Glutamatergic neuron (in vitro differentiated cells): ENCODE measurements around the gene INSIG1. TPM values are rescaled to one million over a fixed set of nuclear protein-coding genes. Genes with fewer than 3 reads are reported as not detected.

ENCODE experiments used
- DNase-seq: peaks from one replicate; pipeline ENCODE4 v3.0.0; 2022
- H3K27ac Mint-ChIP-seq: one replicate; pipeline ENCODE4 v1.8.0; 2020; ENCODE audit warnings: mild to moderate bottlenecking, mixed read lengths, inconsistent platforms; ENCODE audit not compliant: unreplicated experiment
- H3K27me3 Mint-ChIP-seq: one replicate; pipeline ENCODE4 v1.8.0; 2020; ENCODE audit warnings: mild to moderate bottlenecking, moderate library complexity, mixed read lengths, inconsistent platforms; ENCODE audit not compliant: unreplicated experiment
- H3K36me3 Mint-ChIP-seq: one replicate; pipeline ENCODE4 v1.8.0; 2020; ENCODE audit warnings: mild to moderate bottlenecking, mixed read lengths, inconsistent platforms; ENCODE audit not compliant: unreplicated experiment
- H3K4me1 Mint-ChIP-seq: one replicate; pipeline ENCODE4 v1.8.0; 2020; ENCODE audit warnings: mild to moderate bottlenecking, low read depth, mixed read lengths, inconsistent platforms; ENCODE audit not compliant: unreplicated experiment
- H3K4me3 Mint-ChIP-seq: one replicate; pipeline ENCODE4 v1.8.0; 2020; ENCODE audit warnings: mild to moderate bottlenecking, mixed read lengths, inconsistent platforms; ENCODE audit not compliant: unreplicated experiment
- H3K9me3 Mint-ChIP-seq: one replicate; pipeline ENCODE4 v1.8.0; 2020; ENCODE audit warnings: mild to moderate bottlenecking, moderate library complexity, mixed read lengths, inconsistent platforms; ENCODE audit not compliant: unreplicated experiment
- total RNA-seq: library from RNA; stranded (reverse); fragmentation: NEBNext Ultra II Directional; extraction: Animal tissue kit (Norgen Biotek cat#: 25700); gene quantifications from one replicate; pipeline ENCODE4 v1.2.1, GENCODE V29; 2021; ENCODE audit not compliant: unreplicated experiment
- TF ChIP-seq, protein P1 (sequence below): fragments of 200-600 bp; sonication (generic); IDR thresholded peaks from one replicate; pipeline ENCODE4 v1.5.0; 2021; ENCODE audit not compliant: partially characterized antibody, unreplicated experiment

INSIG1 gene
- total RNA-seq, 1 donor from 2014 or later = 95.2 TPM

DNA sequence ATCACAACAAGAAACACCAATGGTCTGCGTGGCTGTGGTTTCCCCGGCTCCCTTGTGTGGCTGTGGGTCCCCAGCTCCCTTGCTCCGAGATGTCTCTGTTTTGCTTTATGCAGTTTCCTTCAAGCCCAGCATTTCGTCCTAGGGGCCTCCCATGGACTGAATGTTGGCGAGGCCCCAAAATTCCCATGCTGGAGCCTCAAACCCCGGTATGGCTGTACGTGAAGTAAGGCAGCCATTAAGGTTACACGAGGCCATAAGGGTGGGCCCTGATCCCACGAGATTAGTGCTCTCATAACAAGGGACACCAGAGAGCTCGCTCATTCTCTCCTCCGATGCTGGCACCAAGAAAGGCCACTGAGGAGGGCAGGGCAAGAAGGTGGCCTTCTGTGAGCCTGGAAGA lies 44.6 kb downstream of the INSIG1 start:
- H3K4me1 Mint-ChIP-seq = peaks cover 3% of the 10 kb centered on the region
- peaks cover 7% of the 10 kb centered on the region for H3K27me3 Mint-ChIP-seq
- H3K4me3 Mint-ChIP-seq = no peak overlapping the region
- H3K36me3 Mint-ChIP-seq = no peaks in the 10 kb centered on the region
- TF ChIP-seq, protein P1, sequence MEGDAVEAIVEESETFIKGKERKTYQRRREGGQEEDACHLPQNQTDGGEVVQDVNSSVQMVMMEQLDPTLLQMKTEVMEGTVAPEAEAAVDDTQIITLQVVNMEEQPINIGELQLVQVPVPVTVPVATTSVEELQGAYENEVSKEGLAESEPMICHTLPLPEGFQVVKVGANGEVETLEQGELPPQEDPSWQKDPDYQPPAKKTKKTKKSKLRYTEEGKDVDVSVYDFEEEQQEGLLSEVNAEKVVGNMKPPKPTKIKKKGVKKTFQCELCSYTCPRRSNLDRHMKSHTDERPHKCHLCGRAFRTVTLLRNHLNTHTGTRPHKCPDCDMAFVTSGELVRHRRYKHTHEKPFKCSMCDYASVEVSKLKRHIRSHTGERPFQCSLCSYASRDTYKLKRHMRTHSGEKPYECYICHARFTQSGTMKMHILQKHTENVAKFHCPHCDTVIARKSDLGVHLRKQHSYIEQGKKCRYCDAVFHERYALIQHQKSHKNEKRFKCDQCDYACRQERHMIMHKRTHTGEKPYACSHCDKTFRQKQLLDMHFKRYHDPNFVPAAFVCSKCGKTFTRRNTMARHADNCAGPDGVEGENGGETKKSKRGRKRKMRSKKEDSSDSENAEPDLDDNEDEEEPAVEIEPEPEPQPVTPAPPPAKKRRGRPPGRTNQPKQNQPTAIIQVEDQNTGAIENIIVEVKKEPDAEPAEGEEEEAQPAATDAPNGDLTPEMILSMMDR = no peak
- H3K27ac Mint-ChIP-seq = no peak overlapping the region
- H3K9me3 Mint-ChIP-seq = peaks cover 3% of the 10 kb centered on the region
- no peak for DNase-seq

DNA sequence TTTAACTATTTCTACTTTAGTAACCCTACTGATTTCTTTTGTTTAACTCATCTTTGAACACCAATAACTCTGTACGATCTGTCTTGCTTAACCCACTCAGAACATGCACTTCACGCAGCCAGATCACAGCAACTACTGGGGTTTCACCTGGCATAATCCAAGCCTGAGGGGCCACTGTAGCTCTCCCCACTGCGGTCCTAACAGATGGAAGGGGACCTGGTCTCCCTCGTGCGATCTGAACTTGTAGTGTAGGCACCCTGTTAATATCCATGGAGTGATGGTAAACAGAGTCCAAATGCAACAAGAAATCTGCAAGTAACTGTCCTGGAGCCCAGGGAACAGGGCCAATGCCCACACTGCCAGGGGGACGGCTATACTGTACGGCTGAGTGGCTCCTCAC lies 45.5 kb downstream of the INSIG1 start:
- no peak for DNase-seq
- Mint-ChIP-seq H3K36me3 (no peaks in the 10 kb centered on the region), H3K9me3 (peaks cover 3% of the 10 kb centered on the region), H3K4me1 (no peaks in the 10 kb centered on the region), H3K27me3 (peaks cover 4% of the 10 kb centered on the region), H3K4me3 (no peak overlapping the region), H3K27ac (no peak overlapping the region)
- TF ChIP-seq, protein P1 = no peak

DNA sequence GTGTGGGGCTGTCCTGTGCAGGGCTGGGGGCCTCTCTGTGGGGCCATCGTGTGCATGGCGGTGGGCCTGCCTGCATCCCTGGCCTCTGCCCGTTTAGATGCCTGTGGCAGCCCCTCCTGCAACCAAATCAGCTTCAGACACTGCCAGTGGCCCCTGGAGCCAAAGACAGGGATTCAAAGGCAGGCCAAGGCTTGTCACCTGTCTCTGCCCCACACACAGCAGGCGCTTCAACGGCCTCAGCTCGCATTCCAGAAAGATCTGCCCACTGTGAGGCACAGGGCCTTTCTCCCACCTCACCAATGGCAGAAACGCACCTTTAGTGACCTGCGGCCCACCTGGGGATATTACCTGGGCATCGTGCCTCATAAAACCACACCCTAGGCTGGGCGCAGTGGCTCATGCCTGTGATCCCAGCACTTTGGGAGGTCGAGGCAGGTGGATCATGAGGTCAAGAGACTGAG lies 46.0 kb downstream of the INSIG1 start:
- H3K4me3 Mint-ChIP-seq = no peak overlapping the region
- no peaks in the 10 kb centered on the region for H3K4me1 Mint-ChIP-seq
- H3K9me3 Mint-ChIP-seq = peaks cover 3% of the 10 kb centered on the region
- peaks cover 4% of the 10 kb centered on the region for H3K27me3 Mint-ChIP-seq
- TF ChIP-seq, protein P1 = no peak
- H3K36me3 Mint-ChIP-seq = no peaks in the 10 kb centered on the region
- H3K27ac Mint-ChIP-seq = no peak overlapping the region
- DNase-seq = no peak

DNA sequence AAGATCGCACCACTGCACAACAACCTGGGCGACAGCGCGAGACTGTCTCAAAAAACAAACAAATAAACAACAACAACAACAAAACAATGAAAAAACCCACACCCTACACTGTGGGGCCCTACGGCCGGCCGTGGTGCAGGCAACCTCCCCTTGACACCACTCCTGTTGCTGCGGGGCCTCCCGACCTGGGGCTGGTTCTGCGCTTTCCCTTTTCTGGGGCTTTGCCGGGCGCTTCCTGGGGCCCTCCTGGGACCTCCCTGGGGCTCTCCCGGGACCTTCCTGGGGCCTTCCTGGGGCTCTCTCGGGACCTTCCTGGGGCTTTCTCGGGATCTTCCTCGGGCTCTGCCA lies 46.6 kb downstream of the INSIG1 start:
- peak; percentile 17 for DNase-seq
- Mint-ChIP-seq H3K4me3 (no peak overlapping the region), H3K9me3 (peaks cover 3% of the 10 kb centered on the region), H3K4me1 (no peaks in the 10 kb centered on the region), H3K27ac (no peak overlapping the region), H3K27me3 (peaks cover 4% of the 10 kb centered on the region), H3K36me3 (no peaks in the 10 kb centered on the region)
- TF ChIP-seq, protein P1 = no peak

DNA sequence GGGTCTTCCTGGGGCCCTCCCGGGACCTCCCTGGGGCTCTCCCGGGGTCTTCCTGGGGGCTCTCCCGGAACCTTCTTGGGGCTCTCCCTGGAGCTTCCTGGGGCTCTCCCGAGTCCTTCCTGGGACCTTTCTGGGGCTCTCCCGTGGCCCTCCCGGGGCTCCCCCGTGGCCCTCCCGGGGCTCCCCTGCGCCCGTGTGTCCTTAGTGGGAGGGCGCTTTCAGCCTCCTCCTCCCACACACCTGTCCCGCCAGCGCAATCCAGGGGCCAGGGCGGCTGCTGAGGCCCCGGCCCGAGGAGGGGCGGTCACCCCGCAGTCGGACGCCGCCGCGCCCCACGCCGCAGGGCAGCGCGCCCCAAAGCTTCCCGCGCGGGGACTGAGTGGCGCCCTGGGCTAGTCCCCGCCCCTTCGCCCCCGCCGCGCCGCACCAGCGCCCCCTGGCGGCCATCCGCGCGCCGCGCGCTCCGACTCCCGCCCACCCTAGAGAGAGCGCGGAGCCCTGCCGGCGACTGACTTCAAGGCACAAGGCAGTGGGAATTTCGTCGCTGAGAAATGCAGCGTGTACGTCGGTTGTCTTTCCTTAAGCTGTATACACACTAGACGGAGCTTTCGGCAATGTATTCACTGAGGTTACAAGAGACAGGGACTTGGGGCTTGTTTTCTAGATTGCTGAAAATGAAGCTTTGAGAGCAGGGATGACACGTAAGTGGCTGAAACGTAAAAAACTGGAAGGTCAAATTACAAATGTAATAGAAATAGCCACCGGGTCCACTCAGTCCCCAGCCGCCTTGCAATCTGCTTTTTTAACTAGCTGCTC lies 47.1 kb downstream of the INSIG1 start:
- H3K4me3 Mint-ChIP-seq = peak overlapping the region; percentile 77
- H3K9me3 Mint-ChIP-seq = peaks cover 3% of the 10 kb centered on the region
- H3K27ac Mint-ChIP-seq = no peak overlapping the region
- H3K4me1 Mint-ChIP-seq = no peaks in the 10 kb centered on the region
- TF ChIP-seq, protein P1 = peak; percentile 96
- H3K36me3 Mint-ChIP-seq = no peaks in the 10 kb centered on the region
- DNase-seq = peak; percentile 89
- H3K27me3 Mint-ChIP-seq = peaks cover 4% of the 10 kb centered on the region
